Right atrium auricular region (tissue), 2 donors: Measurements from ENCODE around the gene MAPKAPK2. TPM values are rescaled to one million over a fixed set of nuclear protein-coding genes. Genes with fewer than 3 reads are reported as not detected.
A peak's percentile ranks its signal among the peaks of the same experiment; 100 is the strongest.

Experiments used
- DNase-seq: peaks from one replicate; pipeline ENCODE4 v3.0.0-alpha.2; 2019; ENCODE audit warnings: low spot score
- H3K27ac ChIP-seq, 2 donors: fragments of 200-600 bp; sonication (generic); 1 replicate in 1 of 2; 2 replicates in 1 of 2; pipeline ENCODE4 v1.5.1; 2016 to 2019
- H3K27me3 ChIP-seq, 2 donors: fragments of 200-600 bp; sonication (generic); one replicate each; pipeline versions ENCODE4 v1.5.1 to v1.6.0; 2017 to 2019
- H3K36me3 ChIP-seq: fragments of 200-600 bp; sonication (generic); one replicate; pipeline ENCODE4 v1.5.1; 2016
- H3K4me1 ChIP-seq, 2 donors: fragments of 200-600 bp; sonication (generic); one replicate each; pipeline versions ENCODE4 v1.5.1 to v1.6.0; 2017 to 2019
- H3K4me3 ChIP-seq, 2 donors: fragments of 200-600 bp; sonication (generic); 1 replicate in 1 of 2; 2 replicates in 1 of 2; pipeline ENCODE4 v1.5.1; 2017 to 2019; ENCODE audit warnings: mild to moderate bottlenecking in 1 of 2, moderate library complexity in 1 of 2
- H3K9me3 ChIP-seq, 2 donors: fragments of 200-600 bp; sonication (generic); one replicate each; pipeline ENCODE4 v1.5.1; 2019
- total RNA-seq, 2 donors: library from RNA; depleted of rRNA; stranded (reverse); fragments of >200 nt; gene quantifications; one replicate each; pipeline ENCODE4 v1.1.0, GENCODE V29; 2016
- TF ChIP-seq, protein P1 (sequence below), 2 donors: fragments of 200-600 bp; sonication (generic); IDR thresholded peaks; one replicate each; pipeline ENCODE4 v1.5.1; 2019; ENCODE audit warnings: antibody characterized with exemption in 2 of 2

Gene MAPKAPK2
- total RNA-seq, 2 donors from 2014 or later, result 136 to 158 TPM

DNA sequence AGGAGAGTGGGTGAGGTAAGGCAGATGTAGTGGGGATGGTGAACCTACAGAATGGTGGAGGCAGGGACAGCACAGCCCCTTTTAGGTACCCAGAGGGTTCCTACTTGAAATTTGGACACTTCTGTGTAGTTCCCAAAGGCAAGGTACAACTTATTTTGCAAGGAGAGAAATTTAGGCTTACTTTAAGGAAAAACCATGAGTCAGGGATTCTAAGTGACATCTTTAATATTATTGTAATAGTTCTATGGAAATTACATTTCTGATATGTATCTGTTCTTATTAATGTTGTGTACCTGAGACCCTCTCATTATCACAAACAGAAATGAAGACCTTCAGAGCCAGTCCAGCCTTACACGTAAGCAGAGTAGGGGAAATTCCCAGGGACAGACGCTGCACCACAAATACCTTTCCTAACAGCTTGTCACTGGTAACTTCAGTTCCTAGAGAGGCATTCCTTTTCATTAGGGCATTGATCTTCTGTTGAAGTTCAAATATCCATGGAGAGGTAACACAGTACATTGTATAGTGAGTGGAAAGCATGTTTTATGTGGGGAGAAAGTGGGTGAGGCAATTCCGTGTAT lies 41.5 kb upstream of the MAPKAPK2 start:
- TF ChIP-seq, protein P1, sequence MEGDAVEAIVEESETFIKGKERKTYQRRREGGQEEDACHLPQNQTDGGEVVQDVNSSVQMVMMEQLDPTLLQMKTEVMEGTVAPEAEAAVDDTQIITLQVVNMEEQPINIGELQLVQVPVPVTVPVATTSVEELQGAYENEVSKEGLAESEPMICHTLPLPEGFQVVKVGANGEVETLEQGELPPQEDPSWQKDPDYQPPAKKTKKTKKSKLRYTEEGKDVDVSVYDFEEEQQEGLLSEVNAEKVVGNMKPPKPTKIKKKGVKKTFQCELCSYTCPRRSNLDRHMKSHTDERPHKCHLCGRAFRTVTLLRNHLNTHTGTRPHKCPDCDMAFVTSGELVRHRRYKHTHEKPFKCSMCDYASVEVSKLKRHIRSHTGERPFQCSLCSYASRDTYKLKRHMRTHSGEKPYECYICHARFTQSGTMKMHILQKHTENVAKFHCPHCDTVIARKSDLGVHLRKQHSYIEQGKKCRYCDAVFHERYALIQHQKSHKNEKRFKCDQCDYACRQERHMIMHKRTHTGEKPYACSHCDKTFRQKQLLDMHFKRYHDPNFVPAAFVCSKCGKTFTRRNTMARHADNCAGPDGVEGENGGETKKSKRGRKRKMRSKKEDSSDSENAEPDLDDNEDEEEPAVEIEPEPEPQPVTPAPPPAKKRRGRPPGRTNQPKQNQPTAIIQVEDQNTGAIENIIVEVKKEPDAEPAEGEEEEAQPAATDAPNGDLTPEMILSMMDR (IDR thresholded peaks at IDR 0.05), result no peak
- no peak for DNase-seq
- no peak overlapping the region for H3K27ac ChIP-seq
- H3K9me3 ChIP-seq, result no peaks in the 10 kb centered on the region
- no peaks in the 10 kb centered on the region for H3K4me1 ChIP-seq
- no peaks in the 10 kb centered on the region for H3K27me3 ChIP-seq
- no peak overlapping the region for H3K4me3 ChIP-seq
- H3K36me3 ChIP-seq, result peaks cover 23% of the 10 kb centered on the region

DNA sequence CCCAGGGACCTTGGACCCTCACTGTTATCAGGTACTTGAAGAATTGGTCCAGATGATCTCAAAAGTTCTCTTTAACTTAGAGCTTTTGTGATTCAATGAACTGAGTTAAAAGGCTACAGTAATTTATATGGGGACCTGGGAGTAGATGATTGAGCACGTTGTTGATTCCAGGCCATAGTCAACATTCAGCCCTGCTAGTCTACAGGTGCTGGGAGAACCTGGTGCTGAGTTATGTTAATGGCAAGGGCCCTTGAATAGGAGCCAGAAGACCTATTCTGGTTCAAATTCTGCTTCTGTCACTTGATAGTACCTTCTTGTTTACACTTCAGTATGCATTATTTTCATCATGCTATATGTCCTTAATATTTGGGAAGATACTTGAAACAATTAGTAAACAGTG lies 38.2 kb upstream of the MAPKAPK2 start:
- no peak overlapping the region for H3K27ac ChIP-seq
- no peaks in the 10 kb centered on the region for H3K9me3 ChIP-seq
- no peak for DNase-seq
- peaks cover 0 to 24% of the 10 kb centered on the region in 2 donors for H3K4me1 ChIP-seq
- TF ChIP-seq, protein P1 (IDR thresholded peaks at IDR 0.05), result no peak
- H3K27me3 ChIP-seq, result no peaks in the 10 kb centered on the region
- no peak overlapping the region for H3K4me3 ChIP-seq
- H3K36me3 ChIP-seq, result peaks cover 20% of the 10 kb centered on the region

DNA sequence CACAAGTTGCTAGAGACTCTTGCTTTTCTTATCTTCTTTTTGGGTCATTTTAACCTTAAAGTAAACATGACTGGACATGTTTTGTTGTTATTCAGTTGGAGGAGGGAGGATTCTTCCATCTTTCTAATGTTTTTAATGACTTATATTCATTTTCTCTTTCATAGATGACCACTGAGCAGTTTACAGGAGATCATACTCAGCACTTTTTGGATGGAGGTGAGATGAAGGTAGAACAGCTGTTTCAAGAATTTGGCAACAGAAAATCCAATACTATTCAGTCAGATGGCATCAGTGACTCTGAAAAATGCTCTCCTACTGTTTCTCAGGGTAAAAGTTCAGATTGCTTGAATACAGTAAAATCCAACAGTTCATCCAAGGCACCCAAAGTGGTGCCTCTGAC lies 37.5 kb upstream of the MAPKAPK2 start:
- H3K36me3 ChIP-seq, result peaks cover 20% of the 10 kb centered on the region

DNA sequence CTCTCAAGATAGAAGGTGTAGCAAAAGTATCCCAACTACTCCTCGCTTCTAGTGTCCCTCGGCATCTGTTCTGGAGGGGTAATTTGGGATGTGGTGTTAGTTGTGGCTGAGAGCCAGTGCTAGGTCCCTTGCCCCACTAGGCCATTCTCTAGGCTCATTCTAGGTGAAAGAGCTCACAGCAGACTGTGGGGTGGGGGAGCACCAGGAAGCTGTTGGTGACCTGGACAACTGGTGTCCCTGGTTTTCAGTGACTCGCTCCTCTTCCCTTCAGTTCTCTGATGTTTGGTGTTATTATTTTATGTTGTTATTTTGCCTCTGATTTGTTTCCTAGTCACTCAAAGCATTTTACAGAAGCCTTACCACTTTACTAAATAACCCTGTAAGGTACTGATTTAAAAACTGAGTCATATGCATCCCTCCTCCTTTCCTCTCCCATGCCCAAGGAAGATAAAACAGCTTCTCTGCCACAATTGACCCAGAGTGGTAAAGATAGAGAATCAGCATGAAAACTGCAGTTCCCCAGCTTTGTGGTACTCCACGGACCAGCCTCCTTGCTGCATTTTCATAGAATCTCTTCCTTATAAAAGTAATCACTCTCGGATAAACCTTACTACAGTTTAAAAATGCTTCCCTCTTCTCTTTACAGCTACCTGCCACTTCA lies 35.3 kb upstream of the MAPKAPK2 start:
- TF ChIP-seq, protein P1 (IDR thresholded peaks at IDR 0.05), result no peak
- Histone ChIP-seq H3K4me3 (no peak overlapping the region), H3K36me3 (peaks cover 19% of the 10 kb centered on the region), H3K27ac (peak overlapping the region; percentile 74), H3K27me3 (no peaks in the 10 kb centered on the region), H3K4me1 (peaks cover 0 to 42% of the 10 kb centered on the region in 2 donors), H3K9me3 (no peaks in the 10 kb centered on the region)
- no peak for DNase-seq

More for the DNA sequence above, 37.5 kb upstream of the MAPKAPK2 start:
- Histone ChIP-seq H3K27me3 (no peaks in the 10 kb centered on the region), H3K4me3 (no peak overlapping the region), H3K9me3 (no peaks in the 10 kb centered on the region), H3K4me1 (peaks cover 0 to 24% of the 10 kb centered on the region in 2 donors), H3K27ac (no peak overlapping the region)
- no peak for DNase-seq
- TF ChIP-seq, protein P1 (IDR thresholded peaks at IDR 0.05), result no peak

DNA sequence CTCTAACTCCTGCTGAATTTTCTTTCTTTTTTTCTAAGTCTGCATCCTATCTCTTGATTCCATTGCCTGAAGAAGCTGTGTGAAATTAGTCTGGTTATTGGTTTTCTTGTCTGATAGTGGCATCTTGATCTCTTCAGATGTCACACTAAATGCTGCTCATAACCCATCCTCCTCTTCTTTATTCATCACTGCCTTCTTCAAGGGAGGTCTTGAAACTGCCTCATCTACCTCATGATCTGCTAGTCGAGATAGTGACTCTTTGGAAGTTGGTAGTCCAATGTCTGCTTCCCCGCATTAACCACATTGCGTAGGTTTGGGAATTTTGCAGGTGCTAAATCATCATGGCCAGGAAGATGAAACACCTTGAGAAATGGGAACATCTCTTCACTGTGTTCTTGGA lies 33.7 kb upstream of the MAPKAPK2 start:
- DNase-seq, result no peak
- H3K27me3 ChIP-seq, result no peaks in the 10 kb centered on the region
- no peaks in the 10 kb centered on the region for H3K9me3 ChIP-seq
- no peak overlapping the region for H3K4me3 ChIP-seq
- H3K27ac ChIP-seq, result peak overlapping the region in 1 of 2 donors; percentile 74
- TF ChIP-seq, protein P1 (IDR thresholded peaks at IDR 0.05), result no peak
- peaks cover 0 to 58% of the 10 kb centered on the region in 2 donors for H3K4me1 ChIP-seq
- H3K36me3 ChIP-seq, result peaks cover 15% of the 10 kb centered on the region
